Fibroblast of the aortic adventitia (primary cell): ENCODE data around the gene ZNF316. TPM values are rescaled to one million over a fixed set of nuclear protein-coding genes. Genes with fewer than 3 reads are reported as not detected.
"Not testable (repeated sequence)": the region's sequence is repeated elsewhere in the genome, so short reads cannot be mapped to it uniquely, and the experiment has no call there.

Experiments
- DNase-seq: peaks from one replicate; pipeline ENCODE4 v3.0.0-alpha.2; 2010; ENCODE audit warnings: low read depth
- H3K4me3 ChIP-seq: 2 replicates; pipeline ENCODE4 v1.5.1; 2011; ENCODE audit warnings: low read depth, mild to moderate bottlenecking, control low read depth, low read length, moderate library complexity
- total RNA-seq: library from RNA; depleted of rRNA; stranded (reverse); fragments of >200 nt; gene quantifications from 2 replicates; pipeline ENCODE4 v1.2.3, GENCODE V29; 2012; ENCODE audit warnings: low replicate concordance
- TF ChIP-seq, protein P1 (sequence below): IDR thresholded peaks from 2 replicates; pipeline ENCODE4 v1.5.1; 2011; ENCODE audit warnings: mild to moderate bottlenecking, low read length, control low read depth, inconsistent platforms; ENCODE audit not compliant: insufficient read depth

Gene ZNF316
- total RNA-seq, 1 donor = 9.9 TPM

DNA sequence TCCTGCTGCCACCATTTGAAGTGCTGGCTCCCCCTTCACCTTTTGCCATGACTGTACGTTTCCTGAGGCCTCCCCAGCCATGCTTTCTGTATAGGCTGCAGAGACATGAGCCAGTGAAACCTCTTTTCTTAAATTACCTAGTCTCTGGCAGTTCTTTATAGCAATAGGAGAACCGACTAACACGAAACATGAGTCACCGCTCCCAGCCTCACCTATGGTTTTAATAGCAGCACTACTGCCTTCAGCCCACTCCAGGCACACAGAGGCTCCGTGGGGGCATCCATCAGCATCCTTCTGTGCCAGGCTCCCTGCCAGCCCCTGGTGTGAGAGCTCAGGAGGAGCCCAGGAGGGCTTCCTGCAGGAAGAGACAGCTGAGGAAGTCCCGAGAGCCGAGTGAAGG lies 5.5 kb upstream of the ZNF316 start:
- TF ChIP-seq, protein P1, sequence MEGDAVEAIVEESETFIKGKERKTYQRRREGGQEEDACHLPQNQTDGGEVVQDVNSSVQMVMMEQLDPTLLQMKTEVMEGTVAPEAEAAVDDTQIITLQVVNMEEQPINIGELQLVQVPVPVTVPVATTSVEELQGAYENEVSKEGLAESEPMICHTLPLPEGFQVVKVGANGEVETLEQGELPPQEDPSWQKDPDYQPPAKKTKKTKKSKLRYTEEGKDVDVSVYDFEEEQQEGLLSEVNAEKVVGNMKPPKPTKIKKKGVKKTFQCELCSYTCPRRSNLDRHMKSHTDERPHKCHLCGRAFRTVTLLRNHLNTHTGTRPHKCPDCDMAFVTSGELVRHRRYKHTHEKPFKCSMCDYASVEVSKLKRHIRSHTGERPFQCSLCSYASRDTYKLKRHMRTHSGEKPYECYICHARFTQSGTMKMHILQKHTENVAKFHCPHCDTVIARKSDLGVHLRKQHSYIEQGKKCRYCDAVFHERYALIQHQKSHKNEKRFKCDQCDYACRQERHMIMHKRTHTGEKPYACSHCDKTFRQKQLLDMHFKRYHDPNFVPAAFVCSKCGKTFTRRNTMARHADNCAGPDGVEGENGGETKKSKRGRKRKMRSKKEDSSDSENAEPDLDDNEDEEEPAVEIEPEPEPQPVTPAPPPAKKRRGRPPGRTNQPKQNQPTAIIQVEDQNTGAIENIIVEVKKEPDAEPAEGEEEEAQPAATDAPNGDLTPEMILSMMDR = no peak
- DNase-seq = no peak
- no peak overlapping the region for H3K4me3 ChIP-seq

DNA sequence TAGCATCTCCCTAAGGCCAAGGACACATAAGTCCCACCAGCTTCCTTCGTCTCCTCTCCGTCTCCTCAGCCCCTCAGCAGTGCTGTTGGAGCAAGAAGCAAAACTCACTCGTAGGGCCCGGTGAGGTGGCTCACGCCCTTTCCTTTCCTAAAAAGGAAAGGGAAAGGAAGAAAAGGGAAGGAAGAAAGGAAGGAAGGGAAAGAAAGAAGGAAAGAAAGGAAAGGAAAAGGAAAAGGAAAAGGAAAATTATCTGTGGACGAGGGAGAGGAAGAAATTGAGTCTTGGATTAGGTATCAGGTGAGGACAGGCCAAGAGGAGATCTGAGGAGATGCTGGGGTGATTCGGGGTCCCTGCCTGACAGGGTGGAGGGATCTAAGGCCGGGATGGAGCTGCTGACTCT lies 3.1 kb upstream of the ZNF316 start:
- H3K4me3 ChIP-seq = no peak overlapping the region
- TF ChIP-seq, protein P1 = no peak
- no peak for DNase-seq

GRCh38 chr7:6634971-6635370 lies 2.1 kb upstream of the ZNF316 start:
- not testable (repeated sequence) for DNase-seq, H3K4me3 ChIP-seq

DNA sequence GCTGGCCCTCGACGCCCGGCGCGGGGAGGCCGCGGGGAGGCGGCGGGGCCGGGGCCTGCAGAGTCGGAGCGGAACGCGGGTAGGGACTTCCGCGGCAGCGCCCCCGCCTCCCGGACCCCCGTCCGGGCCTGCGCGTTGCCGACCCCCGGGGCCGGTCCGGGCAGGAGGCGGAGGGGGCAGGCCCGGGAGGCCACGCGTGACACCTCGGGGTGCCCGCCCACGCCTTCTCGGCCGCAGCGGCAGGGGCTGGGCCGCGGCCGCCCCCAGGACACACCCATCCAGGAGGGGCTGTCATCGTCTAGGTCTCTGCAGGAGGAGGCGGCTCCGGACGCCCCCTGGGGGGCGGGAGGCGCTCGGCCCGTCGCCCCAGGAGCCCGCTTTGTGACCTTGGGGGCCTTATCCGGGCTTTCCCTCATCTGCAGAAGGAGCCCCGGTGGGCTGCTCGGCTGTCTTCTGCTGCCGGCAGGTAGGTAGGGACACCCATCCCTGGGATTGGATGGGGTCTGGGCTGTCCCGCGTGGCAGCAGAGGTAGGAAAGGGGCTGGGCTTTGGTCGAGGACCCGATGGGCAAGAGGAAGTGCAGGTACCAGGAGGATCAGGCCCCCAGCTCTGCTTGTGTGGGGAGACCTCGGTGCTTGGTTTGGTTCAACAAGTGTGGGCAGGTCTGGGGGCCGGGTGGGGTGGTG lies 569 bp downstream of the ZNF316 start:
- TF ChIP-seq, protein P1 = peak; percentile 27
- no peak for DNase-seq
- peak overlapping the region; percentile 79 for H3K4me3 ChIP-seq

DNA sequence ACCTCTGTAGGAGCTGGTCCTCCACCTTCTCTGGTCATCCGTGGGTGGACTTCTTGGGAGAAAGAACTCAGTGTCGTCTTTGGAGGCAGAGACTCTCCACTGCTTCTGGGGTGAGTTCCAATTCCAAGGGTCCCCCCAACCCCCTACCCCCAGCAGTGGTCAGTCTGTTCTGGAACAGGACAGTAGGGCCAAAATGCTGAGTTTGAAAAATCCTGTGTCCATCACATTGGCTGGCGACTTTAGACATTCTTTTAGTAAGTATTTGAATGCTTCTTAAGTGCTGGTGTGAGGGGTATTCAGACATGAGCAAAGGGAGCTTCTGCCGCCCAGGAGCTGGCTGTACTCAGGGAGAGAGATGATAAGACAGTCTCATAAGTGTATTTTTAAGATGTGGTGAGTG lies 1.9 kb downstream of the ZNF316 start:
- peak overlapping the region; percentile 79 for H3K4me3 ChIP-seq
- no peak for DNase-seq
- TF ChIP-seq, protein P1 = no peak

- TF ChIP-seq, protein P1 = no peak
- H3K4me3 ChIP-seq = no peak overlapping the region
- DNase-seq = no peak
Observed at GRCh38 chr7:6639627-6640026, 2.5 kb downstream of the ZNF316 start.

GRCh38 chr7:6640246-6640721 lies 3.2 kb downstream of the ZNF316 start:
- no peak overlapping the region for H3K4me3 ChIP-seq
- peak; percentile 56 for DNase-seq
- TF ChIP-seq, protein P1 = no peak
